KBM-7 (cell line): Measurements from ENCODE around the gene D2HGDH.
A peak's percentile ranks its signal among the peaks of the same experiment; 100 is the strongest.
"Not testable (repeated sequence)": the region's sequence is repeated elsewhere in the genome, so short reads cannot be mapped to it uniquely, and the experiment has no call there.

ENCODE experiments used
- DNase-seq: peaks from one replicate; pipeline ENCODE4 v3.0.0-alpha.2; 2015
- in situ Hi-C: fragments of 300-500 bp; cut with MboI; formaldehyde crosslinking; loops from 2 replicates; pipeline ENCODE4 v1.14.3; 2020; ENCODE audit warnings: low sequenced_read_pairs, low pct_unique_long_range_greater_than_20kb, mixed read lengths

D2HGDH gene

GRCh38 chr2:241800198-241800903, 65.9 kb downstream of the D2HGDH start:
- in situ Hi-C loops, DNase-seq: not testable (repeated sequence)

DNA sequence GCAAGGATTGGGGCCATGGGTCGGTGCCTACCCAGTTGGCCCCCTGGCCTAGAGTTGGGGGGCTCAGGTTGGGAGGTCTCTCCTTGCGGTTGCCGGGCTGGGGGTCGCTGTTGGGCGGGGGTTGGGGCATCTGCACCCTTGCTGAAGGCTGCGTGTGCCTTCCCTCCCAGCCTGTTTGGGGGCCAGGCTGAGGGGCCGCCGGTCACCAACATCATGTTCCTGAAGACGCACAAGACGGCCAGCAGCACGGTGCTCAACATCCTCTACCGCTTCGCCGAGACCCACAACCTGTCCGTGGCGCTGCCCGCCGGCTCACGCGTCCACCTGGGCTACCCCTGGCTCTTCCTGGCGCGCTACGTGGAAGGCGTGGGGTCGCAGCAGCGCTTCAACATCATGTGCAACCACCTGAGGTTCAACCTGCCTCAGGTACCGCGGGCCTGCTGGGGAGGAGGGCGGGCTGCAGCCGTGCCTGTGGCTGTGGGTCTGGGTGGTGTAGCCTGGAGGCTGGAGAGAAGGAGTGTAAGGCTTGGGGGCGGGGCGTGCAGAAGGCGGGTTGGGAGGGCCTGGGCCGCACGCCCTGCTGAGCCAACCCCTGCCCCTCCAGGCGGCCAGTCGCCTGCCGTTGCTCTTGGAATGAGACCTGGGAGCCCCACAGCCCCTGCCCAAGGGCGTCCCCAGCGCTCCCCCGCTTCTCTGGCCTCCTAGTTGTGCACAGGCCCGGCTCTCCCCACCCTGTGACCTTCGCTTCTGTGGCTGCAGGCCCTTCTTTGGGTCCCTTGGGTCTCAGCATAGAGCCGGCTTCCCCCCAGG, 67.4 kb downstream of the D2HGDH start:
- no peak for DNase-seq
- in situ Hi-C loops: no loop called here

GRCh38 chr2:241802421-241803318, 68.2 kb downstream of the D2HGDH start:
- no peak for DNase-seq

GRCh38 chr2:241803387-241804325, 69.2 kb downstream of the D2HGDH start:
- DNase-seq: no peak
- in situ Hi-C loops: no loop called here

More at GRCh38 chr2:241802421-241803318, 68.2 kb downstream of the D2HGDH start:
- in situ Hi-C loops: no loop called here

GRCh38 chr2:241804326-241805229, 70.1 kb downstream of the D2HGDH start:
- in situ Hi-C loops: no loop called here
- DNase-seq: peak; percentile 62

- in situ Hi-C loops, DNase-seq: not testable (repeated sequence)
Observed at GRCh38 chr2:241806217-241806616, 71.8 kb downstream of the D2HGDH start.

- in situ Hi-C loops: no loop called here
- DNase-seq: no peak
Observed at GRCh38 chr2:241808051-241808720, 73.8 kb downstream of the D2HGDH start.

GRCh38 chr2:241808721-241809382, 74.4 kb downstream of the D2HGDH start, which contains the start of gene NEU4:
TSS of gene NEU4 (plus strand) at chr2:241809193. CDS start at chr2:241814485, 5,292 bp downstream.
- no peak for DNase-seq
- in situ Hi-C loops: no loop called here

- in situ Hi-C loops: no loop called here
Observed at GRCh38 chr2:241809383-241810306, 75.2 kb downstream of the D2HGDH start.

DNA sequence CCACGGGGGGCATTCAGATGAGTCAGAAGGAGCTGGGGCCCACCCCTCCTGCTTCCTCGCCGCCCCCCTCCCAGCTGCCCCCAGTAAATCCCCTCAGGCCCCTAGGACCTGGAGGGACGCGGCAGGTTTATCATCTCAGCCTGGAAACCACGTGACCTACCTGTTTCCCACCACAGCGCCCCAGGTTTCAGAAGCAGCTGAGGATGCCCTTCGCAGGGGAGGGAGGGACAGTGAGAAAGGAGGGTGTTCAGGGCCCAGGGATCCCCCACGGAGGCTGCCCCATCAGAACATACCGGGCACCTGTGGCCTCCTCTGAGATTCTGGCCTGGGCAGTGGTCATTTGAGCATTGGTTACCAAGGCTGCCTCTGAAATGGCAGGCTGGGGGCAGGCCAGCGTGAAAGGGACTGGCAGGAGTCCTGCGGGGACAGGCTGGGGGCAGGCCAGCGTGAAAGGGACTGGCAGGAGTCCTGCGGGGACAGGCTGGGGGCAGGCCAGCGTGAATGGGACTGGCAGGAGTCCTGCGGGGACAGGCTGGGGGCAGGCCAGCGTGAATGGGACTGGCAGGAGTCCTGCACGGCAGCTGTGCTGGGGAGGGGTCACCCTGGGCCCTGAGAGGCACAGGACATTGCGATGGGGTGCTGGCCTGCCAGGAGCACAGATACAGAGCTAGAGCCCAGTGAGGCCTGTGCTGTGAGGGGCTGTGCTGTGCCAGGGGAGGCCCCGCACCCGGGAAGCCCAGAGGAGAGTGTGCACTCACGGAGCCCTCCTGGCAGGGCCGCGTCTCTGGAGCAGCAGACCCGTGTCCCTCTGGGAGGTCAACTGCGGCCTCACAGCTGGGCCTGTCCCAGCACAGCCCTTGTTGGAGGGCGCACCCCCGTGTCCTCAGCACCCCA, 76.1 kb downstream of the D2HGDH start:
- no peak for DNase-seq
- in situ Hi-C loops: no loop called here

More at GRCh38 chr2:241809383-241810306, 75.2 kb downstream of the D2HGDH start:
- DNase-seq: no peak

DNA sequence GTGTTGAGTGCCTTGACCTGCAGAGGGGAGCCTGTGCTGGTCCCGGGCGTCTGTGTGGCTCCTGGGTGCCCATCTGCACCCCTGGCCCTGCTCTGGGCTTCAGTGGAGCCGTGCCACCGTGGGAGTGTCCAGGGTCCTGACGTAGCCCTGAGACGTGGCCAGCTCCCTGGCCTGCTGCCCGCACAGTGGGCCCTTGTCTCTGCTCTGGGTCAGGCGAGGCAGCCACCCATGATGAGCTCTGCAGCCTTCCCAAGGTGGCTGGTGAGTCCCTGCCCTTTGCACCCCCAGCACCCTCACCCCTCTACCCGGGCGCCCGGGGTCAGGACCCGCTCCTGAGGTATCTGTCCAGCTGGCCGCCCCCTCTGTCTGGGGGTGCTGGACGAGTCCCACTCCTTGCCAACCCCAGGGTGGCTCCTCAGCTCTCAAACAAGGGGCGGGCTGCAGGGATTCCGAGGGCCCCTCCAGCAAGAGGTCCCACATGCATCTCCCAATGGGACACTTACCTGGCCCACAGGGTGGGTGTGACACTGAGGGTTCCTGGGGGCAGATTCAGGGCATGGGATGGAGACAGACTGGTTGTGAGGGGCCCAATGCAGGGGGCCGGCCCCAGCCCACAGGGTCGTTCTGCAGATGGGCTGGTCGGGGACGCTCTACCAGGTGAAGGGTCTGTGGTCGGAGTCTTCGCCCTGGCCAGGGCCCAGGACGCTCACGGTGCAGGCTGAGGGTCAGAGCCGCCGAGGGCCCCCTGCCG, 76.9 kb downstream of the D2HGDH start:
- in situ Hi-C loops: no loop called here
- no peak for DNase-seq

DNA sequence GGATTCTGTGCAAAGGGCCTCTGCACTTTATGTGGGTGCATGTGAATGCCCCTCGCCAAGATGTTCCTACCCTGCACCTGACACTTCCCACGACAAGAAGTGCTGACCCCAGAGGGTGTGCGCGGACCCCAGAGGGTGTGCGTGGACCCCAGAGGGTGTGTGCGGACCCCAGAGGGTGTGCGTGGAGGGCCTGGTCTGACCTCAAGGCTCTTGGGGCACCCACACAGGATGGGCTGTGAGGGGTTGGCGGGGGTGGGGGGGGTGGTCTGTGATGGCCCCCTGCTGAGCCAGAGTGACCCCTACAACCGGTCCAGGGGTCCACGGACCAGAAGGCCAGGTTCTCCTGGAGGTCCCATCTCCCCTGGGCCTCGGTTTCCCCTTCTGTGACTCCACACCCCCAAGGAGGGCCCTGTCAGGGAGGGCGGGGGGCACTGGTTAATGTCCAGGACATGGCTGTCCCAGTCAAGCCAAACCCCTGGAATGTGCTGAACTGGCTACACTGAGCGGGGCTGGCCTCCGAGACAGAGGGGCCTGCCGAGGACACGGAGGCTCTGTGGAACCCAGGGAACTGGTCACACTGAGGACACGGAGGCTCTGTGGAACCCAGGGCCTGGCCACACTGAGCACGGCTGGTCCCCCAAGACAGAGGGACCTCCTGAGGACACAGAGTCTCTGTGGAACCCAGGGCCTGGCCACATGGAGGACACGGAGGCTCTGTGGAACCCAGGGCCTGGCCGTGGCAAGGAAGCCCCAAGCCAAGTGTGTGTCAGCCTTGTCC, 77.7 kb downstream of the D2HGDH start:
- in situ Hi-C loops: no loop called here
- DNase-seq: no peak
